Endothelial cell of umbilical vein (primary cell): ENCODE data around the gene CELF2. TPM values are rescaled to one million over a fixed set of nuclear protein-coding genes. Genes with fewer than 3 reads are reported as not detected.

Source experiments
- BruUV-seq: library from RNA; stranded (reverse); fragments of 400-500 nt; replicated peaks from 2 replicates; lab custom pipeline; 2021; lab: Mats Ljungman, UMichigan
- CTCF ChIA-PET: fragments of 300-600, 350-600 bp; sonication (Branson Sonifier 250); formaldehyde crosslinking; loops from one replicate; lab custom pipeline; 2021; ENCODE audit warnings: antibody characterized with exemption, inconsistent platforms; lab: Charles Lee
- POLR2A ChIA-PET: fragments of 300-600, 350-600 bp; sonication (Branson Sonifier 250); formaldehyde crosslinking; loops from one replicate; lab custom pipeline; 2021; ENCODE audit warnings: antibody characterized with exemption, inconsistent platforms; lab: Charles Lee
- DNase-seq: peaks from one replicate; pipeline ENCODE4 v3.0.0-alpha.2; 2011; ENCODE audit warnings: low read depth, low spot score
- FAIRE-seq: peaks from 2 replicates; lab custom pipeline; 2011; peaks lifted over from hg19 to GRCh38; lab: Jason Lieb, UNC
- H2AFZ ChIP-seq: 2 replicates; pipeline ENCODE4 v1.6.0; 2012; ENCODE audit warnings: low read depth, low read length, control low read depth, inconsistent platforms
- H3K27ac ChIP-seq: 2 replicates; pipeline ENCODE4 v1.5.1; 2011; ENCODE audit warnings: low read depth, mild to moderate bottlenecking, control low read depth, low read length, moderate library complexity; ENCODE audit not compliant: insufficient read depth
- H3K27me3 ChIP-seq, 2 experiments: 2 replicates each; pipeline versions ENCODE4 v1.6.0 to v1.6.1; 2011; ENCODE audit warnings: low read length in 2 of 2, mixed read lengths in 1 of 2; ENCODE audit not compliant: control insufficient read depth in 2 of 2, insufficient read depth in 2 of 2
- H3K36me3 ChIP-seq, 2 experiments: 2 replicates in 1 of 2; 3 replicates in 1 of 2; pipeline ENCODE4 v1.5.1; 2011; ENCODE audit warnings: low read length in 2 of 2, mild to moderate bottlenecking in 1 of 2, moderate library complexity in 1 of 2; ENCODE audit not compliant: control insufficient read depth in 2 of 2, insufficient read depth in 2 of 2; ENCODE audit errors: extremely low read depth in 1 of 2
- H3K4me1 ChIP-seq: 3 replicates; pipeline ENCODE4 v1.5.1; 2011; ENCODE audit warnings: mild to moderate bottlenecking, low read length; ENCODE audit not compliant: control insufficient read depth, insufficient read depth; ENCODE audit errors: extremely low read depth
- H3K4me2 ChIP-seq: 2 replicates; pipeline ENCODE4 v1.6.1; 2011; ENCODE audit warnings: low read length, control low read depth, mixed read lengths; ENCODE audit not compliant: insufficient read depth
- H3K4me3 ChIP-seq, 3 experiments: fragments of 200-600 bp in 1 of 3; sonication (generic), shearing (Covaris generic) in 1 of 3; replicated peaks in 1 of 3; 2 replicates each; pipeline ENCODE4 v1.5.1; 2011 to 2016; ENCODE audit warnings: control low read depth in 3 of 3, low read length in 3 of 3, mild to moderate bottlenecking in 2 of 3, inconsistent platforms in 1 of 3, low read depth in 1 of 3, moderate library complexity in 1 of 3; ENCODE audit not compliant: insufficient read depth in 1 of 3
- H3K79me2 ChIP-seq: 2 replicates; pipeline ENCODE4 v1.6.0; 2012; ENCODE audit warnings: low read length, inconsistent platforms; ENCODE audit not compliant: control insufficient read depth, insufficient read depth
- H3K9ac ChIP-seq: replicated peaks from 2 replicates; pipeline ENCODE3; 2011; ENCODE audit warnings: low read length, control low read depth; ENCODE audit not compliant: insufficient read depth; ENCODE audit errors: extremely low read depth
- H3K9me1 ChIP-seq: replicated peaks from 3 replicates; pipeline ENCODE4 v1.6.0; 2011; ENCODE audit warnings: mild to moderate bottlenecking, low read length; ENCODE audit not compliant: control insufficient read depth, insufficient read depth; ENCODE audit errors: extremely low read depth
- H3K9me3 ChIP-seq: replicated peaks from 2 replicates; pipeline ENCODE4 v1.5.1; 2012; ENCODE audit warnings: low read length, inconsistent platforms; ENCODE audit not compliant: control insufficient read depth, insufficient read depth
- H4K20me1 ChIP-seq: replicated peaks from 2 replicates; pipeline ENCODE3; 2011; ENCODE audit warnings: mild to moderate bottlenecking, low read length; ENCODE audit not compliant: control insufficient read depth, insufficient read depth; ENCODE audit errors: extremely low read depth
- CTCF ChIP-seq, 2 donors: IDR thresholded peaks; 1 replicate in 1 of 2; 2 replicates in 1 of 2; pipeline ENCODE4 v1.5.1; 2011; ENCODE audit warnings: low read length in 2 of 2, mild to moderate bottlenecking in 2 of 2, moderate library complexity in 2 of 2, control low read depth in 1 of 2, inconsistent platforms in 1 of 2, low read depth in 1 of 2; ENCODE audit not compliant: insufficient read depth in 1 of 2; ENCODE audit errors: extremely low read depth in 1 of 2
- EZH2 ChIP-seq: IDR thresholded peaks from 2 replicates; pipeline ENCODE4 v1.6.1; 2012; ENCODE audit warnings: borderline replicate concordance, low read depth, mild to moderate bottlenecking, moderate library complexity, low read length, inconsistent platforms; ENCODE audit not compliant: severe bottlenecking
- FOS ChIP-seq: IDR thresholded peaks from 2 replicates; pipeline ENCODE4 v1.6.1; 2011; ENCODE audit warnings: mild to moderate bottlenecking, low read length, moderate library complexity, borderline replicate concordance; ENCODE audit not compliant: insufficient read depth
- GATA2 ChIP-seq: IDR thresholded peaks from 2 replicates; pipeline ENCODE4 v1.7.0; 2011; ENCODE audit warnings: low read depth, mild to moderate bottlenecking, moderate library complexity, mixed read lengths, low read length; ENCODE audit not compliant: insufficient read length, insufficient read depth
- JUN ChIP-seq: IDR thresholded peaks from 2 replicates; pipeline ENCODE4 v1.6.1; 2011; ENCODE audit warnings: borderline replicate concordance, low read depth; ENCODE audit not compliant: insufficient read length, insufficient read depth
- MAX ChIP-seq: IDR thresholded peaks from 2 replicates; pipeline ENCODE4 v1.6.1; 2011; ENCODE audit not compliant: insufficient read depth, insufficient read length
- MYC ChIP-seq: IDR thresholded peaks from one replicate; pipeline ENCODE4 v1.6.1; 2011; ENCODE audit warnings: mild to moderate bottlenecking, low read depth, low read length
- POLR2A ChIP-seq: IDR thresholded peaks from 2 replicates; pipeline ENCODE4 v1.6.1; 2012; ENCODE audit warnings: low read depth, mild to moderate bottlenecking, control low read depth, low read length
- POLR2AphosphoS5 ChIP-seq: IDR thresholded peaks from 2 replicates; pipeline ENCODE4 v1.6.1; 2012; ENCODE audit warnings: low read depth, mild to moderate bottlenecking, control low read depth, low read length, moderate library complexity; ENCODE audit not compliant: insufficient read depth
- dilution Hi-C: fragments of 300-500 bp; cut with MboI; formaldehyde crosslinking; loops from one replicate; pipeline ENCODE4 v1.15.0; 2019; ENCODE audit warnings: low sequenced_read_pairs; ENCODE audit not compliant: extremely low pct_ligation_motif_present
- intact Hi-C: fragments of 100-400 bp; cut with micrococcal nuclease; formaldehyde crosslinking; loops from one replicate; pipeline ENCODE4 v1.10.0; 2022
- polyA plus RNA-seq, 4 experiments: library from polyadenylated mRNA; depleted of rRNA in 3 of 4; stranded (reverse) in 3 of 4; unstranded in 1 of 4; fragments of >200 nt; gene quantifications; 2 replicates each; pipeline versions ENCODE4 v1.2.1 to v1.2.3, GENCODE V29; 2011 to 2012; ENCODE audit warnings: missing spikeins in 1 of 4
- total RNA-seq: library from RNA; stranded (reverse); gene quantifications from 2 replicates; pipeline ENCODE4 v1.2.3, GENCODE V29; 2021

The CELF2 gene
- total and polyA plus RNA-seq, 2 donors (not counting 3 experiments of a cell fraction or from before 2014, with no cell fraction given): 21.6 to 42.6 TPM

GRCh38 chr10:11381023-11381422 is 363.4 kb downstream of the CELF2 start:
- TF ChIP-seq EZH2 (no peak), MAX (no peak), POLR2AphosphoS5 (no peak), CTCF (IDR thresholded peaks at IDR 0.05; ENCODE audit: extremely low read depth in 1 of 2, insufficient read depth in 1 of 2, low read depth in 1 of 2, low read length in 2 of 2) (no peak), JUN (no peak), FOS (no peak), MYC (no peak), GATA2 (no peak), POLR2A (no peak)
- ChIA-PET CTCF (no interaction called here), POLR2A (no interaction called here)
- Histone ChIP-seq H3K27me3 (no peaks in the 10 kb centered on the region), H3K4me2 (no peak overlapping the region), H3K9me1 (no peaks in the 10 kb centered on the region), H3K27ac (no peak overlapping the region), H3K4me3 (no peak overlapping the region), H3K36me3 (no peaks in the 10 kb centered on the region), H4K20me1 (no peaks in the 10 kb centered on the region), H3K79me2 (no peaks in the 10 kb centered on the region), H3K4me1 (no peaks in the 10 kb centered on the region), H2AFZ (no peak overlapping the region), H3K9ac (no peak overlapping the region), H3K9me3 (no peaks in the 10 kb centered on the region)
- FAIRE-seq: no peak
- intact Hi-C loops: no loop called here
- no peak for DNase-seq
- dilution Hi-C loops: no loop called here
- BruUV-seq: no TSS peak
